H1 (cell line): Measurements from ENCODE around the gene ARMH4.

ENCODE experiments used
- CBX5 ChIP-seq: fragments of 300-800, 300-1000 bp; sonication (generic); IDR thresholded peaks from 2 replicates; pipeline ENCODE4 v1.7.1; 2016; ENCODE audit warnings: antibody characterized with exemption, low read length, low read depth
- CREB1 ChIP-seq: IDR thresholded peaks from 2 replicates; pipeline ENCODE4 v1.6.1; 2012; ENCODE audit warnings: inconsistent platforms
- EZH2 ChIP-seq: fragments of 200-600 bp; sonication (generic); IDR thresholded peaks from 2 replicates; pipeline ENCODE4 v1.7.1; 2012; ENCODE audit warnings: low read depth, mild to moderate bottlenecking, moderate library complexity, low read length, inconsistent platforms; ENCODE audit not compliant: severe bottlenecking
- JUN ChIP-seq: IDR thresholded peaks from 2 replicates; pipeline ENCODE4 v1.6.1; 2011; ENCODE audit warnings: low read depth, mild to moderate bottlenecking, improper control_type of control experiment, low read length
- POLR2A ChIP-seq, 2 experiments: IDR thresholded peaks; 1 replicate in 1 of 2; 2 replicates in 1 of 2; pipeline ENCODE4 v1.6.1; 2011; ENCODE audit warnings: low read depth in 2 of 2, low read length in 2 of 2, mild to moderate bottlenecking in 2 of 2; ENCODE audit errors: control extremely low read depth in 1 of 2
- POLR2AphosphoS5 ChIP-seq: IDR thresholded peaks from 2 replicates; pipeline ENCODE4 v1.6.1; 2011; ENCODE audit warnings: low read depth, low read length
- RAD21 ChIP-seq, 2 experiments: IDR thresholded peaks in 1 of 2; conservative IDR thresholded peaks in 1 of 2; 2 replicates each; pipeline ENCODE4 v1.6.1; 2011; ENCODE audit warnings: low read depth in 2 of 2, low read length in 2 of 2, improper control_type of control experiment in 1 of 2, inconsistent platforms in 1 of 2, mild to moderate bottlenecking in 1 of 2, moderate library complexity in 1 of 2
- SP1 ChIP-seq: IDR thresholded peaks from 2 replicates; pipeline ENCODE4 v1.6.1; 2011; ENCODE audit warnings: low read depth, low read length
- TAF1 ChIP-seq: IDR thresholded peaks from 2 replicates; pipeline ENCODE4 v1.6.1; 2011; ENCODE audit warnings: mild to moderate bottlenecking, low read depth, low read length
- TCF12 ChIP-seq: IDR thresholded peaks from 2 replicates; pipeline ENCODE4 v1.6.1; 2011; ENCODE audit warnings: low read depth, mild to moderate bottlenecking, low read length
- YY1 ChIP-seq: IDR thresholded peaks from 2 replicates; pipeline ENCODE4 v1.6.1; 2011; ENCODE audit warnings: low read depth, mild to moderate bottlenecking, low read length
- TF ChIP-seq, protein P1 (sequence below): IDR thresholded peaks from 2 replicates; pipeline ENCODE4 v1.6.1; 2011; ENCODE audit warnings: low read depth, mild to moderate bottlenecking, low read length; ENCODE audit not compliant: insufficient read depth
- TF ChIP-seq, protein P2 (sequence below), 3 experiments: IDR thresholded peaks; 1 replicate in 2 of 3; 2 replicates in 1 of 3; pipeline versions ENCODE4 v1.5.1 to v1.6.1; 2011; ENCODE audit warnings: low read length in 3 of 3, mild to moderate bottlenecking in 3 of 3, inconsistent platforms in 2 of 3, low read depth in 1 of 3, moderate library complexity in 1 of 3; ENCODE audit not compliant: insufficient read depth in 1 of 3; ENCODE audit errors: control extremely low read depth in 1 of 3
- TF ChIP-seq, protein P3 (sequence below): IDR thresholded peaks from 2 replicates; pipeline ENCODE4 v1.6.1; 2012; ENCODE audit warnings: inconsistent platforms

DNA sequence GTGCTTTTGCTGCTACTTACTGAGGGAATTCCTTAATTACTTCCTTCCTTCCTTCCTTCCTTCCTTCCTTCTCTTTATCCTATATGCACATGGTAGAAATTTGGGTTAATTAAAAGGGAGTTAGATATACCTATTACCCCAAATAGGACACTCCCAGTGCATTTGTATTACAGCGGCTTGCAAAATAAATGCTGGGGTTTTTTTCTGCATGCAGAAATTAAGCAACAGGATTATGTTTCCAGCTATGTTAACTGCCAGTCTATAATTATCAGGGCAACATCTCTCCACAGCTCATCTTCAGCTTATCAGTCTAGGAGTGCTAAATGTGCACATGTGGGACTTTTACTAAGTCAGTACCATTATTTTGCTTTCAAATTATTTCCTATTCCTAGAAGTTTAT is 153.2 kb downstream of the ARMH4 start:
- TF ChIP-seq POLR2A (IDR thresholded peaks at IDR 0.05; ENCODE audit: control extremely low read depth in 1 of 2, low read depth in 2 of 2, low read length in 2 of 2) = no peak
- TF ChIP-seq, protein P1, sequence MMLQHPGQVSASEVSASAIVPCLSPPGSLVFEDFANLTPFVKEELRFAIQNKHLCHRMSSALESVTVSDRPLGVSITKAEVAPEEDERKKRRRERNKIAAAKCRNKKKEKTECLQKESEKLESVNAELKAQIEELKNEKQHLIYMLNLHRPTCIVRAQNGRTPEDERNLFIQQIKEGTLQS = no peak
- TF ChIP-seq, protein P2, sequence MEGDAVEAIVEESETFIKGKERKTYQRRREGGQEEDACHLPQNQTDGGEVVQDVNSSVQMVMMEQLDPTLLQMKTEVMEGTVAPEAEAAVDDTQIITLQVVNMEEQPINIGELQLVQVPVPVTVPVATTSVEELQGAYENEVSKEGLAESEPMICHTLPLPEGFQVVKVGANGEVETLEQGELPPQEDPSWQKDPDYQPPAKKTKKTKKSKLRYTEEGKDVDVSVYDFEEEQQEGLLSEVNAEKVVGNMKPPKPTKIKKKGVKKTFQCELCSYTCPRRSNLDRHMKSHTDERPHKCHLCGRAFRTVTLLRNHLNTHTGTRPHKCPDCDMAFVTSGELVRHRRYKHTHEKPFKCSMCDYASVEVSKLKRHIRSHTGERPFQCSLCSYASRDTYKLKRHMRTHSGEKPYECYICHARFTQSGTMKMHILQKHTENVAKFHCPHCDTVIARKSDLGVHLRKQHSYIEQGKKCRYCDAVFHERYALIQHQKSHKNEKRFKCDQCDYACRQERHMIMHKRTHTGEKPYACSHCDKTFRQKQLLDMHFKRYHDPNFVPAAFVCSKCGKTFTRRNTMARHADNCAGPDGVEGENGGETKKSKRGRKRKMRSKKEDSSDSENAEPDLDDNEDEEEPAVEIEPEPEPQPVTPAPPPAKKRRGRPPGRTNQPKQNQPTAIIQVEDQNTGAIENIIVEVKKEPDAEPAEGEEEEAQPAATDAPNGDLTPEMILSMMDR (IDR thresholded peaks at IDR 0.05; ENCODE audit: control extremely low read depth in 1 of 3, insufficient read depth in 1 of 3, low read depth in 1 of 3, low read length in 3 of 3) = no peak
- TF ChIP-seq RAD21 (IDR thresholded peaks at IDR 0.05 in 1 of 2, conservative IDR thresholded peaks at IDR 0.05 in 1 of 2; ENCODE audit: low read depth in 2 of 2, low read length in 2 of 2) = no peak
- TF ChIP-seq, protein P3, sequence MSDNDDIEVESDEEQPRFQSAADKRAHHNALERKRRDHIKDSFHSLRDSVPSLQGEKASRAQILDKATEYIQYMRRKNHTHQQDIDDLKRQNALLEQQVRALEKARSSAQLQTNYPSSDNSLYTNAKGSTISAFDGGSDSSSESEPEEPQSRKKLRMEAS = no peak
- no peak for TF ChIP-seq TCF12
- no peak for TF ChIP-seq EZH2
- TF ChIP-seq CREB1 = no peak
- TF ChIP-seq POLR2AphosphoS5 = no peak
- TF ChIP-seq SP1 = no peak
- TF ChIP-seq JUN = no peak
- TF ChIP-seq YY1 = no peak
- no peak for TF ChIP-seq TAF1
- no peak for TF ChIP-seq CBX5
